Rectal smooth muscle tissue (tissue), 1 donor: Measurements from ENCODE around the gene CDKN1C.

Experiments used
- H3K27ac ChIP-seq: one replicate; pipeline ENCODE4 v1.7.0; 2013; ENCODE audit warnings: low read depth, low read length, inconsistent platforms
- H3K27me3 ChIP-seq: one replicate; pipeline ENCODE4 v1.7.0; 2013; ENCODE audit warnings: low read length; ENCODE audit not compliant: control insufficient read depth, insufficient read depth
- H3K36me3 ChIP-seq: one replicate; pipeline ENCODE4 v1.7.0; 2013; ENCODE audit warnings: low read length; ENCODE audit not compliant: control insufficient read depth, insufficient read depth
- H3K4me1 ChIP-seq: one replicate; pipeline ENCODE4 v1.7.0; 2013; ENCODE audit warnings: low read length; ENCODE audit not compliant: control insufficient read depth, insufficient read depth
- H3K4me3 ChIP-seq: one replicate; pipeline ENCODE4 v1.7.0; 2013; ENCODE audit warnings: low read length
- H3K9ac ChIP-seq: one replicate; pipeline ENCODE4 v1.7.0; 2013; ENCODE audit warnings: low read length

The CDKN1C gene

DNA sequence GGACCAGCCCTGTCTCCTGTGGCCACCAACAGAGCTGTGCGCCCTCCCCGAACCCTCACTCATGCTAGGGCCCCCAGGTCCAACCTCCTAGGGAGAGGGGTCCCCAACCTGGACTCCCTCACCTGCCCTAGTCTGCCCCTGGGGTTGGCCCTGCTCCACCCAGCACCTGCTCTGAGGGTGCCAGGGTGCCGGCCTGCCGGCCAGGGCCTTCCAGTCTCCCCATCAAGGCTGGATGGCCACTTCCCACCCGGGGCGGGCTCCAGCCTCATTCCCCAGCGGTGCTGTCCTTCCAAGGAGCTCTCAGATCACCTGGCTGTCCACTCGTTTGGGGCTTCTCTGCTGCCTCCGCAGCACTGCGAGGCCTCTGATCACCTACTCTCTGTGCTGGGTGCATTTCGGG is 39.1 kb downstream of the CDKN1C start:
- Histone ChIP-seq H3K4me1 (no peaks in the 10 kb centered on the region), H3K36me3 (no peaks in the 10 kb centered on the region), H3K9ac (no peak overlapping the region), H3K27me3 (no peaks in the 10 kb centered on the region), H3K27ac (no peak overlapping the region), H3K4me3 (no peak overlapping the region)

DNA sequence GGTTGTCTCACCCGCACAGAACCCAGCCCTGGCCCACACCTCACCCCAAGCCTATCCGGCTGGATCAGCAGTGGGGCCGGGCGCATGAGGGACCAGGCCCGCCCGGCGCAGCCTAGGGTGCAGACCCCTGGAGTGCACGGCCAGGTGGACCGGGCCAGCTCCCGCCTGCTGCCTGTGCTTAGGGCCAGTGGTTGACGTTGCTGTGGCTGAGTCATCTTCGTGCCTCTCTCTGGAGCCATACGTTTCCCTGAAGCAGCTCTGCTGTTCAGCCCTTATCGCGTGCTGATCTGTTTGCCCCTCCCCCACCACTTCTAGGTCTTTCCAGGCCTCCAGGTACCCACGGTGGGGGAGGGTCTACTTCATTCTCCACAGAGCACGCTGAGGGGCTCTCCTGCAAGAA is 39.5 kb downstream of the CDKN1C start:
- no peaks in the 10 kb centered on the region for H3K27me3 ChIP-seq

DNA sequence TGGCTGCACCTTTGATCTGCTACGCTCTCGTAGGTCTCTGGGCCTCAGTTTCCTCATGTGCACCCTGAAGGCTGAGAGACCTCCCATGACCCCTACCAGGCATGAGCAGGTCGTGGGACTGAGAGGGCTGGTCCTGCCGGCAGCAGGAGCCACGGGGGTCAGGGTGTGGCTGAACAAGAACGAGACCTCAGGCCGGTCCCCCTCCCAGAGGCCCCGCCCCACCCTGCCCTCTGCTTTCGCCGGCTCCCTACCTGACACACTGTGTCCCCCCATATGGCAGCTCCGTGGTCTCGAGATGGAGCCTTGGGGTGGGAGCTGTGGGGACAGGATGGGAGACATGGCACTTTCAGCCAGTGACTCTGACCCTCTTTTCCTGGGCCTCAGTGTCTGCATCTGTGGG is 40.6 kb downstream of the CDKN1C start:
- H3K9ac ChIP-seq, result no peak overlapping the region
- no peak overlapping the region for H3K27ac ChIP-seq
- H3K27me3 ChIP-seq, result no peaks in the 10 kb centered on the region
- H3K4me1 ChIP-seq, result no peaks in the 10 kb centered on the region
- H3K4me3 ChIP-seq, result no peak overlapping the region
- H3K36me3 ChIP-seq, result no peaks in the 10 kb centered on the region

More for the DNA sequence above, 39.5 kb downstream of the CDKN1C start:
- Histone ChIP-seq H3K27ac (no peak overlapping the region), H3K36me3 (no peaks in the 10 kb centered on the region), H3K4me1 (no peaks in the 10 kb centered on the region), H3K9ac (no peak overlapping the region), H3K4me3 (no peak overlapping the region)

DNA sequence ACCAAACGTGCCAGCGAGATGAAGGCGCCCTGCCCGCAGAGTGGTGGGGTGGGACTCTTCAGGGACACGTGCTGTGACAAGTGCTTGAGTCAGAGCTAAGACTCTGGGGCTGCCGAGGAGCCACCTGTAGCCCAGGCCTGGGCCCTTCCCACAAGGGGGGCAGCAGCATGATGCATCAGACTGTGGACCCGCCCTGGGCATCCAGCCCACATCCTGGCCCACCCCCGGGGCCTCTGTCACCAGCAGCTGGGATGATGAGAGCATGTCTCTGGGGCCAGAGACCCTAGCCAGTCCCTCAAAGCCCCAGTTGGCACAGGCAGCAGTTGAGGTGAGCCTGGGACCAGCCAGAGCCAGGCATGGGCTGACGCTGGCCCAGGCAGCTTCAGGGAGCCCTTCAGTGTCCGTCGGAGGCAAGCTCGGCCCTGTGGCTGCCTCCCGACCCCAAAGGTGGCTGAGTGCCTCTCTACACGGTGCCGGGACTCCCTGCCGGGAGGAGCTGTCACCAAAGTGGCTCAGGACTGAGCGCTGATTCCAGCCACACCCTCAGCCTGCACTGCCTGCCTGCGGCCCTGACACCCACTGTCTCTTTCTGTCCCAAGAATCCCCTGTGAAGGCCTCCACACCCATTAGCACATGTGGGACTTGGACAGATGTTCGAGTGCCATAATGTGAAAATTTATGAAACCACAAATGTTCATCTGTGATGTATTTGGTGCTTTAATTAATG is 41.3 kb downstream of the CDKN1C start:
- Histone ChIP-seq H3K9ac (no peak overlapping the region), H3K27ac (no peak overlapping the region), H3K4me1 (no peaks in the 10 kb centered on the region), H3K4me3 (no peak overlapping the region), H3K36me3 (no peaks in the 10 kb centered on the region), H3K27me3 (no peaks in the 10 kb centered on the region)

DNA sequence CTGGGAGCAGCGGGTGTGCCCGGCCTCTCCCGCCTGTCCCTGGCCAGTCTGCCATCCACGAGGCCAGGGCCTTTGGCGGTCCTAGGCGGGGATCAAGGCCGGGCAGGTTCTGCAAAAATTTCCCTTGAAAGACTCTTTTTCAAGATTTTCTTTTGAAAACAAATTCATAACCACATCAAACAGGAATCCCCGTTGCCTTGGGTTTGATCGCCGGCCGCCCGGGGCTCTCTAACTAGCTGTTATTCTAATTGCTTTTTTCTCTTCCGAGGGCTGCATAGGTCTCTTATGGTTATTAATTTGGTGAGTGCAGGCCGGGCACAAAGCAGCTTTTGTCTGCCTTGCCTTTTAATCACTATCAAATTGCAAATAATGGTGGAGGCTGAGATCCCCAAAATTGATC is 42.0 kb downstream of the CDKN1C start:
- H3K27me3 ChIP-seq, result no peaks in the 10 kb centered on the region
- H3K9ac ChIP-seq, result no peak overlapping the region
- H3K4me3 ChIP-seq, result no peak overlapping the region
- no peaks in the 10 kb centered on the region for H3K4me1 ChIP-seq
- H3K36me3 ChIP-seq, result no peaks in the 10 kb centered on the region
- H3K27ac ChIP-seq, result no peak overlapping the region

DNA sequence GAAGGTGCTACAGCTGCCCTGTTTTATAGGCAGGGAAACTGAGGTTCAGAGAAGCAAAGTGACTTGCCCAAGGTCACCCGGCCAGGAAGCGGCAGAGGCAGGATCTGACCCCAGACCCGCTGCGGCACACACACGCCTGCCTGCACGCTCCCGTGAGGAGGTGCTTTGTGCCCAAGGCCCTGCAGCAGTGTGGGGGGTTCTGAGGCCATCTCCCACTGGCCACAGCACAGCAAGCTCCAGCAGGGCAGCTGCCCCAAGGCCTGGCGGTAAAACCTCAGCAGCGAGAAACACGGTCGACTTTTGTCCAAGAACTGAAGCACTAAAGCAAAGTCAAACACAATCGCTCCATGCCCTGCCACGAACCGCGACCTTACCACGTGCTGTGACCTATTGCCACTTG is 42.7 kb downstream of the CDKN1C start:
- Histone ChIP-seq H3K27me3 (no peaks in the 10 kb centered on the region), H3K36me3 (no peaks in the 10 kb centered on the region), H3K4me1 (no peaks in the 10 kb centered on the region), H3K4me3 (no peak overlapping the region), H3K27ac (no peak overlapping the region), H3K9ac (no peak overlapping the region)

DNA sequence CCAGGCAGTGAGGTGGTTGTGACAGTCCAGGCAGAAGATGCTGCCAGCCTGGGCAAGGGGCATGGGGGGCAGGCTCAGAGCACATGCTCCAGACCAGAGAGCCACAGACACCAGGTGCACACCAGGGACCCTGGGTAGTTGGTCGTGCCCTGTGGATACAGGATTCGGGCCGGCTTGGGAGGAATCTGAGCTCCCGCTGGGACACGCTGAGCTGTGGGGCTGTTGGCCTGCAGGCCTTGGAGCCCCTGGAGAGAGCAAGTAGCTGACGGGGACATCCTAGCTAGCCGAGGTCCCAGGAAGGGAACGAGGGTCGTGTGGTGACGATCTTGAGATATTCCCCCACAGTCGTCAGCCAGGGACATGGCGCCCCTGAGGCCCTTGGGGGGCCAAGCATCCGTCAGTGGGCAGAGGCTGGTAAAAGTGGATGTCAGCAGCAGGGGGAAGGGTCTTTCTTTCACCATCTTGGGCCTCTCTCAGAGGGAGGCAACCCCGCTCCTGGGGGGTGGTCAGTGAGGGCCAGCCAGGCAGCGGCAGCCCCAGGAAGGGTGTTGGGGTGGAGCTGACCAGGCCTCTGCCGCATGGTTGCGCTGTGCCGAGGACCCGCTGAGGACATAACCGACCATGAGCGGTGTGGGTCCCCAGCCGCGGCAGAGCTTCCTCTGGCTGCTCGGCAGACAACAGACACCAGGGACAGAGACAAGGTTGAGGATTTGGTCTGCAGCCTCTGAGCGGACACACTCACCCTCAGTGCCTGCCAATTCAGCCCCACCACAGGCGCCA is 44.0 kb downstream of the CDKN1C start:
- Histone ChIP-seq H3K27ac (no peak overlapping the region), H3K27me3 (no peaks in the 10 kb centered on the region), H3K36me3 (no peaks in the 10 kb centered on the region), H3K4me3 (no peak overlapping the region), H3K4me1 (peaks cover 4% of the 10 kb centered on the region), H3K9ac (no peak overlapping the region)

DNA sequence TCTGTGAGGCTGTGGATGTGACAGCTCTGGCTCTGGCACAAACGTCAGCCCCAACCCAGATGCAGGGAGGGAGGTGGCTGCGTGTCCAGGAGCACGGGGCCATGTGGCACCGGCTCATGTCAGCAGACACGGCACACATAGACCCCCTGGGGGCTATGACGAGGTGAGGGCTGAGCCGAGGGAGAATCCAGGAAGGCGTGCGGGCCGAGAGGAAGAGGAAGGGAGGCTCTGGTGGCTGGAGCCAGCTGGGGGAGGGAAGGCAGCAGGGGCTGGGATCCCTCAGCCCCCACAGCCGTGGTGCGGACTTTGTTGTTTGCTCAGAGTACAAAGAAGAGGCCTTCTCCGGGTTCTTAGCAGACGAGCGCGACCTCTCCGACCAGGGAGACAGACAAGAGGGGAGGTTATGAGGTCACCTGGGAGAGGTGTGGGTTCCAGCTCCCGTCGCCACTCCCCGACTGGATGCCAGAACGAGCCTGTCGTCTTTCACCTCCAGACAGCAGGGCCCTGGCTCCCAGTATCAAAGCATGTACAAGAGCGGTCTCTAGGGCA is 46.1 kb downstream of the CDKN1C start:
- Histone ChIP-seq H3K27me3 (no peaks in the 10 kb centered on the region), H3K4me3 (no peak overlapping the region), H3K9ac (no peak overlapping the region), H3K27ac (no peak overlapping the region), H3K4me1 (peaks cover 5% of the 10 kb centered on the region), H3K36me3 (no peaks in the 10 kb centered on the region)

DNA sequence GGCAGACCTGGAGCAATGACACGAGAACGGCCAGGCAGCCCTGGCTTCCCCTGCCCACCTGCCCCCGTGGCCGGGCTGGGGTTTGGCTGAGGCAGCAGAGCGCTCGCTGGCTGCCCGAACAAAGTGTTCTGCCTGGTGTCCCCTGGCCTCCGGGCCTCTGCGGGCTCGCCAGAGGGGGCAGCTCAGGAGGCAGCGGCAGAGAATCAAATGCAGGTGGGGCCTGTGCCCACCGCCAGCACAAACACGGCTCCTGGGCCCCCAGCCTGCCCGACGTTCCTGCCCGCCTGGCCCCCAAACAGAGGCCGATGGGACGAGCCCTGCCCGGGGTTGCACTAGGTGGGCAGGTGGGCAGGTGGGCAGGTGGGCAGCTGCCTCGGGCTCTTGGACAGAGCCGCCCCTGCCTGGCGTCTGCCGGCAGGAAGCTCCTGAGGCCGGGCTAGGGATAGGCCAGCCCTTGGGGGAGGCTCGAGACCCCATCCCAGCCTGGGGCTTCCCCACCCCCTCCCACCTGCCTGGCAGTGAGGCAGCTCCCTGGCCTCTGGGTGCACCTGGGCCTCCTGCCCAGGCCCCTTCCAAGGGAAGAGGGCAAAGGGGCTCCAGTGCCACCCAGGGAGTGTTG is 46.8 kb downstream of the CDKN1C start:
- H3K27ac ChIP-seq, result no peak overlapping the region

DNA sequence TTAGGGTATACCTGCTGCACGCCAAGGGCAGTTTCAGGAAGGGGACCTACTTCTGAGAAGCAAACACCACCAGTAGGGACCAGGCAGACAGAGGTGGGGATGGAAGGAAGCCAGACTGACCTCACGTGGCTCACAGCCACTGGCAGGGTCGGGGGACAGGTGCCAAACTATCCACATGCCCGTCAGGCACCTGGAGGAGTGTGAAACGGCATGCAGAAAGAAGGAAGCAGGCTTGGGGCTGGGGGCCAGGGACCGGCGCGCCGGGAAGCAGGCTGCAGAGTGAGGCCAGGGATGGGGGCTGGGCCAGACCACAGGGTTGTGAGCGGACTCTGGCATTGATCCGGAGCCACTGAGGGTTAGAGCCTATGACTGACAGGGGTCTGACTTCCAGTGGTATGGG is 47.5 kb downstream of the CDKN1C start:
- Histone ChIP-seq H3K9ac (no peak overlapping the region), H3K4me3 (no peak overlapping the region), H3K27me3 (no peaks in the 10 kb centered on the region), H3K4me1 (peaks cover 5% of the 10 kb centered on the region), H3K36me3 (no peaks in the 10 kb centered on the region), H3K27ac (no peak overlapping the region)

More for the DNA sequence above, 46.8 kb downstream of the CDKN1C start:
- H3K9ac ChIP-seq, result no peak overlapping the region
- no peak overlapping the region for H3K4me3 ChIP-seq
- no peaks in the 10 kb centered on the region for H3K36me3 ChIP-seq
- H3K4me1 ChIP-seq, result peaks cover 5% of the 10 kb centered on the region
- no peaks in the 10 kb centered on the region for H3K27me3 ChIP-seq

DNA sequence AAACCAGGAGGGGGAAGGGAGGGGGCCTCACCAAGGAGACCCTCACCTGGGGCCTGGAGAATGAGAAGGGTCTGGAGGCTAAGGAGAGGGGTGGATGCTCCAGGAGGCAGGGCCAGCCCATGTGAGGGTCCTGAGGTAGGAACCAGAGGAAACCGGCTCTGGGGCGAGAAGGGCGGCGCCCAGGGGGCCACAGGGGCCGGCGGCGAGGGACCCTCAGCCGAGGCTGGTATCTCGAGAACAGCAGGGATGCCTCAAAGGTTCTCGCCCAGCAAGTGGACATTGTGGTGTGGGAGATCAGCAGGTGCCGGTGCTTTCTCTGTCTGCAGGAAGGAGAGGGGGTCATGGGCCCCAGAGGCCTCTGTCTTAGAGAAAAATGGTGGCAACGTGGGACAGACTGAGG is 47.9 kb downstream of the CDKN1C start:
- no peak overlapping the region for H3K9ac ChIP-seq
- H3K36me3 ChIP-seq, result no peaks in the 10 kb centered on the region
- no peak overlapping the region for H3K4me3 ChIP-seq
- no peak overlapping the region for H3K27ac ChIP-seq
- no peaks in the 10 kb centered on the region for H3K27me3 ChIP-seq
- peaks cover 5% of the 10 kb centered on the region for H3K4me1 ChIP-seq

DNA sequence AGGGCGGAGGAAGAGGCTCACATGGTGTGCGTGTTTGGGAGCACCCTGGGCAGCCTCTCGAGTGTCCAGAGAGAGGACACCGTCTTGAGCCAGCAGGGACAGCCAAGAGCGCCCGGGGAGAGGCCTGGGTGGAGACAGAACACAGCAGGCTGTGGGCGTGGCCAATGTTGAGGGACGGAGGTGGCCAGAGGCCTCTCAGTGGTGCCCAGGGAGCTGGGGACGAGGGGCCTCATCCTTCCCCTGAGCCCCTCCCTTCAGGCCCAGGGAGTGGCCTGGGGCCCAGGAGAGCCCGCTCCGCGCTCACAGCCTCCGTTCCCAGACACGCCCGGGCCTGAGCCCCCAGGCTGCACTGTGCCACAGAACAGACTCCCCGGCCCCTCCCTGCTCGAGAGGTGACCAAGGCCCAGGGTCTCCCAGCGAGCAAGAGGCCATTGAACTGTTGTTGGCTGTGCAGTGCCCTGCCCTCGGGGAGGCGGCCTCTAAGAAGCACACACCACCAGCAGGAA is 48.4 kb downstream of the CDKN1C start:
- no peaks in the 10 kb centered on the region for H3K27me3 ChIP-seq
- H3K27ac ChIP-seq, result no peak overlapping the region
- no peak overlapping the region for H3K4me3 ChIP-seq
- H3K36me3 ChIP-seq, result no peaks in the 10 kb centered on the region
- peaks cover 5% of the 10 kb centered on the region for H3K4me1 ChIP-seq
- H3K9ac ChIP-seq, result no peak overlapping the region
